ENCODE measurements around the gene YBEY. TPM values are rescaled to one million over a fixed set of nuclear protein-coding genes. Genes with fewer than 3 reads are reported as not detected.

YBEY gene
- 13.1 TPM for total RNA-seq

DNA sequence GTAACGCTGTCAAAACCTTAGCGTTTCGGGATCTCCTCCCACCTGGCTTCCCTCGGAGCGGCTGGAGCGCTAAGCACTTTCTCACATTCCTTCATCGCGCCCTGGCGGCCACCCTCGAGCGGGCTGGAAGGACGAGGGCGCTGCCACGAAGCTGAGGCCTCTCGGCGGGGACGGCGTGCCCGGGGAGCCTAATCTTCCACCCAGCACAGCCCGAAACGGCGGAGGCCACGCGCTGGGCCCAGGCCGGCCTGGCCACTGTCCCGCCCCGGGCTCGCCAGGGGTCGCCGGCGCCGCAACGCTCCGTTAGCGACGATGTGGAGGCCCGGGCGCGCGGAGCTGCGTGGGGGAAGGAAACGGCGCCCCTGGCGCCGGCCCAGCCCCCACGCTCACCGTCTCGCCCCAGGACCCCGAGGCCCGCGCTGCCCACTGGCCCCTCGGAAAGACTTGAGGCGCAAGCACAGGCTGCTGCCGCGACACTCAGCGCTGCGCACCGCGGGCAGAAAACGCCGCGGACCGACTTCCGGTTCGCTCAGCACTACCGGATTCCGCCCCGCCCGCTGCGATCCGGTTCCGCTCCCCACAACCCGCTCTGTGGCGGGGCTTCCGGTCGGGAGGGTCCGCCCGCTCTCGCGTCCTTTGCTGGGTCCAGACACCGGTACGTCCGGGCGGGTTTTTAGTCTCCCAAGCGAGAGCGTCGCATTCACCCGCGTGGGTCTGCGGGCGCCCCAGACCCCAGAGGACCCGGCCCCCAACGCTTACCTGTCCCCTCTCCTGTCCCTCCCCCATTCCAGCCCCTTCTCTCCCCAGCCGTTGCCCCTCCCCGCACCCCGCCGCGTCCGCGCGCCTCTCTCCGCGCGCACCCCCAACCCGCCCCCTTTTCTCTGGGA, at the start of gene YBEY:
Gene YBEY (plus strand): TSS at position 582 of the 887 bp plus-strand sequence. CDS start 572 bp downstream, outside the sequence.

DNA sequence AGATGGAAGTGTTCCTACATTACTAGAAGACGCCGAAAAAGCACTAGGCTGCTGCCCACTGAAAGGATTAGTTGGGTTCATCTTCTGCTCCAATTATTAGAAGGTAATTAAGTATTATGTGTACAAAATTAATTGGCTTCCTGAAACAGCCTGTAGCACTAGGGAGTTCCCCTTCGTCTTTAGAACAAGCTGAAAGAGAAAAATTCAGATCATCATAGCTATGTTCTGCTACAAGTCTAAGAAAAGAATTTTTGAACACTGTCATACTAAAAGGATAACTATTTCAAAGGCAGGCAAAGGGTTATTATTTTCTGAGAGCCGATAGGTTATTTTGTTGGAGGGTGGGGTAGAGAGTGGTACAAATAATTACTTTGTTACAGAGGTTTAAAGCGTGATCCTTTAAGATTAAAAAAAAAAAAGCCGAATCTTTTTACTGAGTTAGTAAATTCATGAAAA, 908 bp upstream of the YBEY start, which contains the start of gene MCM3AP:
Gene MCM3AP (minus strand): TSS at position 406 of the 456 bp plus-strand sequence. CDS start 325 bp downstream, at position 81.

DNA sequence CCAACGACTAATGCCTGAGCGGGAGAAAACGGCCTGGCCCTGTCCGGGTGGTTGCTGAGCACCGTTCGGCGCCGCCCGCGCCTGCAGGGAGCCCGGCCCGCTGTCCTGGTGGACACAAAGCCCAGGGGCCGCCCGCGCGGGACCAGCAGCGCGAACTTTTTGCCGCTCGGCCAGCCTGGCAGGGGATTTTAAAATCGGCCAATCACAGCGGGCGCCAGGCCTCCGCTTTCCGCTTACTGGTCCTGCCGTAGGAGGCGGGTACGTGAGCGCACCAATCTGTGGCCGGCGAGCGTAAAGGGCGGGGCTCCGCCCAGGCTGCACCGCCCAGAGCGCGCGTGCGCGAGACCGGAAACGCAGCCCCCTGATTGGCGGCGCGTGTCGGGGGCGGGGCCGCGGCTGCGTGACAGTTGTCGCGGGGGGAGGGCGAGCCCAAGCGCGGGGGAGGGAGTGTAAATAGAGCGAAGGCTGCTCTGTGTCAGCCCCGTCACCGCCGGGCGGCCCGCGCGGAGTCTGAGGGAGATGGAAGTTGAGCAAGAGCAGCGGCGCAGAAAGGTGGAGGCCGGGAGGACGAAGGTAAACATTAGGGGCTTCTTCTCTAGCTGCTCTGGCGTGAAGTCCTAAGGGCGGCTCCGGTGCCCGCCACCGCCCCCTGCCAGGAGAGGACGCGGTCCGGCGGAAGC, 37.7 kb downstream of the YBEY start, which contains the start of the genes C21orf58 and PCNT:
Gene C21orf58 (minus strand): TSS at position 161 of the 680 bp plus-strand sequence. CDS start 1,132 bp downstream, outside the sequence.
Gene PCNT (plus strand): TSS at position 447 of the 680 bp plus-strand sequence. CDS start 73 bp downstream, at position 520.

Other genes with a start within 250 kb of the YBEY start
- 21.2 TPM for gene COL6A2, start 188.2 kb upstream of the YBEY start, total RNA-seq
- gene FTCD, start 130.8 kb upstream of the YBEY start, total RNA-seq: 0.69 TPM
- 10.4 TPM for gene SPATC1L, start 101.9 kb upstream of the YBEY start, total RNA-seq
- 44.3 TPM for gene LSS, start 57.6 kb upstream of the YBEY start, total RNA-seq
- gene MCM3AP, start 731 bp upstream of the YBEY start, total RNA-seq: 72.9 TPM
- 4.8 TPM for gene C21orf58, start 37.5 kb downstream of the YBEY start, total RNA-seq
- 21.0 TPM for gene PCNT, start 37.8 kb downstream of the YBEY start, total RNA-seq
- 40.1 TPM for gene DIP2A, start 172.5 kb downstream of the YBEY start, total RNA-seq